Spleen (tissue), 7 donors: ENCODE data around the gene PNMA6F.

Experiments
- CTCF ChIP-seq, 11 experiments: fragments of 200-600 bp in 7 of 11; fragments of 450-650 bp in 4 of 11; sonication (generic) in 4 of 11; IDR thresholded peaks in 8 of 11; conservative IDR thresholded peaks in 3 of 11; 1 replicate in 7 of 11; 2 replicates in 4 of 11; pipeline versions ENCODE4 v1.4.0 to v1.8.0; 2016 to 2021; ENCODE audit warnings: antibody characterized with exemption in 11 of 11, inconsistent platforms in 4 of 11, mild to moderate bottlenecking in 1 of 11
- POLR2A ChIP-seq, 3 donors: fragments of 450-650 bp; IDR thresholded peaks; one replicate each; pipeline ENCODE4 v1.5.1; 2017; ENCODE audit warnings: antibody characterized with exemption in 3 of 3, mild to moderate bottlenecking in 1 of 3
- POLR2AphosphoS5 ChIP-seq, 3 donors: sonication (generic); formaldehyde crosslinking; IDR thresholded peaks; one replicate each; pipeline ENCODE4 v1.5.1; 2017; ENCODE audit warnings: antibody characterized with exemption in 3 of 3
- donor health status: DM: no; HTN: no; CAD: no; lungs with moderate emphysema.
- donor health status: DM: no; HTN: no; CAD: no.
- donor health status: DM: no; HTN: no; CAD: no.

- TF ChIP-seq CTCF (IDR thresholded peaks at IDR 0.05 in 8 of 11, conservative IDR thresholded peaks at IDR 0.05 in 3 of 11) (no peak), POLR2A (IDR thresholded peaks at IDR 0.05) (no peak), POLR2AphosphoS5 (IDR thresholded peaks at IDR 0.05) (no peak)
Measured at GRCh38 chrX:153310901-153311300, 10.7 kb downstream of the PNMA6F start.
